Thyroid gland (tissue), 4 donors: Measurements from ENCODE around the gene ZMYND10. TPM values are rescaled to one million over a fixed set of nuclear protein-coding genes. Genes with fewer than 3 reads are reported as not detected.
A peak's percentile ranks its signal among the peaks of the same experiment; 100 is the strongest.

ENCODE experiments used
- DNase-seq, 2 donors: peaks; one replicate each; pipeline ENCODE4 v3.0.0-alpha.2; 2019
- H3K27ac ChIP-seq, 3 donors: fragments of 200-600 bp; sonication (generic); 1 replicate in 2 of 3; 2 replicates in 1 of 3; pipeline ENCODE4 v1.5.1; 2016 to 2019; ENCODE audit warnings: mild to moderate bottlenecking in 1 of 3, moderate library complexity in 1 of 3
- H3K27me3 ChIP-seq: fragments of 200-600 bp; sonication (generic); one replicate; pipeline ENCODE4 v1.5.1; 2019
- H3K36me3 ChIP-seq, 2 donors: fragments of 200-600 bp; sonication (generic); one replicate each; pipeline ENCODE4 v1.5.1; 2016 to 2019
- H3K4me1 ChIP-seq, 2 donors: fragments of 200-600 bp; sonication (generic); one replicate each; pipeline ENCODE4 v1.5.1; 2017 to 2019
- H3K4me3 ChIP-seq, 3 donors: fragments of 200-600 bp; sonication (generic); replicated peaks in 1 of 3; 1 replicate in 2 of 3; 2 replicates in 1 of 3; pipeline ENCODE4 v1.5.1; 2016; ENCODE audit warnings: mild to moderate bottlenecking in 1 of 3
- H3K9me3 ChIP-seq: fragments of 200-600 bp; sonication (generic); one replicate; pipeline ENCODE4 v1.5.1; 2017
- POLR2A ChIP-seq, 2 donors: fragments of 450-650 bp; IDR thresholded peaks; one replicate each; pipeline ENCODE4 v1.6.1; 2017; ENCODE audit warnings: antibody characterized with exemption in 2 of 2, mild to moderate bottlenecking in 2 of 2, moderate library complexity in 1 of 2
- WGBS, 2 donors: methylation state at CpG; one replicate each; pipeline ENCODE4 v1.1.5; 2017; 5-methylcytosine and 5-hydroxymethylcytosine counted together
- intact Hi-C: fragments of 100-400 bp; cut with DNase I; formaldehyde crosslinking; loops from one replicate; pipeline ENCODE4 v1.15.1; 2023
- total RNA-seq, 4 donors: library from RNA; depleted of rRNA; stranded (reverse); fragments of >200 nt; gene quantifications; one replicate each; pipeline ENCODE4 v1.2.3, GENCODE V29; 2016
- TF ChIP-seq, protein P1 (sequence below), 6 experiments: fragments of 200-600 bp in 3 of 6; fragments of 450-650 bp in 3 of 6; sonication (generic) in 3 of 6; IDR thresholded peaks; one replicate each; pipeline ENCODE4 v1.5.1; 2016 to 2019; ENCODE audit warnings: antibody characterized with exemption in 6 of 6, mild to moderate bottlenecking in 2 of 6, inconsistent platforms in 1 of 6, moderate library complexity in 1 of 6

ZMYND10 gene
- total RNA-seq, 4 donors from 2014 or later = 3.6 to 8.1 (median 4.4) TPM

DNA sequence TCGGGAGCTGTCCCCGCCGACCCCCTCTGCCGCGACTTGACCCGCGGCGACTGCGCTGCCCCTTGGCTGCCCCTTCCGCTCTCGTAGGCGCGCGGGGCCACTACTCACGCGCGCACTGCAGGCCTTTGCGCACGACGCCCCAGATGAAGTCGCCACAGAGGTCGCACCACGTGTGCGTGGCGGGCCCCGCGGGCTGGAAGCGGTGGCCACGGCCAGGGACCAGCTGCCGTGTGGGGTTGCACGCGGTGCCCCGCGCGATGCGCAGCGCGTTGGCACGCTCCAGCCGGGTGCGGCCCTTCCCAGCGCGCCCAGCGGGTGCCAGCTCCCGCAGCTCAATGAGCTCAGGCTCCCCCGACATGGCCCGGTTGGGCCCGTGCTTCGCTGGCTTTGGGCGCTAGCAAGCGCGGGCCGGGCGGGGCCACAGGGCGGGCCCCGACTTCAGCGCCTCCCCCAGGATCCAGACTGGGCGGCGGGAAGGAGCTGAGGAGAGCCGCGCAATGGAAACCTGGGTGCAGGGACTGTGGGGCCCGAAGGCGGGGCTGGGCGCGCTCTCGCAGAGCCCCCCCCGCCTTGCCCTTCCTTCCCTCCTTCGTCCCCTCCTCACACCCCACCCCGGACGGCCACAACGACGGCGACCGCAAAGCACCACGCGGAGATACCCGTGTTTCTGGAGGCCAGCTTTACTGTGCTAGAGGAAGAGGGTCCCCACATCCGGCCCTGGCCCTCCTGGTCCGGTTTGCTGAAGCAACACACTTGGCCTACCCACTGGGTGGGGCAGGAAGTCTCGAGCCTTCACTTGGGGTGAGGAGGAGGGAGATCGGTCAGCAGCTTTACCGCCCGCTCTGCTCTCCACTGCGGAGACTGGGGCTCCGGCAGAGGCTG, 4.8 kb downstream of the ZMYND10 start, which contains the start of gene RASSF1:
Gene RASSF1 (minus strand): TSS at position 389 of the 882 bp plus-strand sequence. CDS start 31 bp downstream, at position 358.
- Histone ChIP-seq H3K4me1 (peaks cover 22 to 34% of the 10 kb centered on the region in 2 donors), H3K36me3 (no peaks in the 10 kb centered on the region), H3K9me3 (no peaks in the 10 kb centered on the region), H3K4me3 (peak within 1 kb of the TSS in 1 of 3 donors; percentile 40), H3K27ac (peak within 1 kb of the TSS; percentile 5 to 76 (median 75)), H3K27me3 (no peaks in the 10 kb centered on the region)
- DNase-seq = peak; percentile 33 to 41
- WGBS, 2 donors = 29 to 30% methylated on average over 15 to 41 of the region's 85 CpGs
- intact Hi-C loops = no loop called here
- TF ChIP-seq, protein P1, sequence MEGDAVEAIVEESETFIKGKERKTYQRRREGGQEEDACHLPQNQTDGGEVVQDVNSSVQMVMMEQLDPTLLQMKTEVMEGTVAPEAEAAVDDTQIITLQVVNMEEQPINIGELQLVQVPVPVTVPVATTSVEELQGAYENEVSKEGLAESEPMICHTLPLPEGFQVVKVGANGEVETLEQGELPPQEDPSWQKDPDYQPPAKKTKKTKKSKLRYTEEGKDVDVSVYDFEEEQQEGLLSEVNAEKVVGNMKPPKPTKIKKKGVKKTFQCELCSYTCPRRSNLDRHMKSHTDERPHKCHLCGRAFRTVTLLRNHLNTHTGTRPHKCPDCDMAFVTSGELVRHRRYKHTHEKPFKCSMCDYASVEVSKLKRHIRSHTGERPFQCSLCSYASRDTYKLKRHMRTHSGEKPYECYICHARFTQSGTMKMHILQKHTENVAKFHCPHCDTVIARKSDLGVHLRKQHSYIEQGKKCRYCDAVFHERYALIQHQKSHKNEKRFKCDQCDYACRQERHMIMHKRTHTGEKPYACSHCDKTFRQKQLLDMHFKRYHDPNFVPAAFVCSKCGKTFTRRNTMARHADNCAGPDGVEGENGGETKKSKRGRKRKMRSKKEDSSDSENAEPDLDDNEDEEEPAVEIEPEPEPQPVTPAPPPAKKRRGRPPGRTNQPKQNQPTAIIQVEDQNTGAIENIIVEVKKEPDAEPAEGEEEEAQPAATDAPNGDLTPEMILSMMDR (IDR thresholded peaks at IDR 0.05) = no peak
- peak in 1 of 2 donors; percentile 27 for TF ChIP-seq POLR2A (IDR thresholded peaks at IDR 0.05)

DNA sequence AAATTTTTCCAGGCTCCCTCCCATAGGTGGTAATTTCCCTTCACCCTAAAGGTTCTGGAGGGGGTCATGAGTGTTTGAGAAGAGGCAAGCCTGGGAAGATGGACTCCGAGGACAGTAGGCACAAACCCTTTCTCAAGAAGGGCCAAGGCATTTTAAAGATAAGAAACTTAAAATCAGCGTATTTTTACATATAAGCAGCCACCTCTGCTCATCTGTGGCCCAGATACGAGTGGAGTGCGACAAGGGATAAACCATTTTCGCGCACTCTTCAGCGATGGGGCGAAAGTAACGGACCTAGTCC, 5.4 kb downstream of the ZMYND10 start:
- H3K36me3 ChIP-seq = no peaks in the 10 kb centered on the region
- H3K9me3 ChIP-seq = no peaks in the 10 kb centered on the region
- H3K4me1 ChIP-seq = peaks cover 22 to 34% of the 10 kb centered on the region in 2 donors
- peak overlapping the region in 1 of 3 donors; percentile 40 for H3K4me3 ChIP-seq
- no peak for DNase-seq
- 68 to 78% methylated on average over 9 of the region's 9 CpGs for WGBS, 2 donors
- H3K27me3 ChIP-seq = no peaks in the 10 kb centered on the region
- no peak for TF ChIP-seq POLR2A (IDR thresholded peaks at IDR 0.05)
- TF ChIP-seq, protein P1 (IDR thresholded peaks at IDR 0.05) = no peak
- H3K27ac ChIP-seq = peak overlapping the region; percentile 5 to 76 (median 75)
- intact Hi-C loops = no loop called here

DNA sequence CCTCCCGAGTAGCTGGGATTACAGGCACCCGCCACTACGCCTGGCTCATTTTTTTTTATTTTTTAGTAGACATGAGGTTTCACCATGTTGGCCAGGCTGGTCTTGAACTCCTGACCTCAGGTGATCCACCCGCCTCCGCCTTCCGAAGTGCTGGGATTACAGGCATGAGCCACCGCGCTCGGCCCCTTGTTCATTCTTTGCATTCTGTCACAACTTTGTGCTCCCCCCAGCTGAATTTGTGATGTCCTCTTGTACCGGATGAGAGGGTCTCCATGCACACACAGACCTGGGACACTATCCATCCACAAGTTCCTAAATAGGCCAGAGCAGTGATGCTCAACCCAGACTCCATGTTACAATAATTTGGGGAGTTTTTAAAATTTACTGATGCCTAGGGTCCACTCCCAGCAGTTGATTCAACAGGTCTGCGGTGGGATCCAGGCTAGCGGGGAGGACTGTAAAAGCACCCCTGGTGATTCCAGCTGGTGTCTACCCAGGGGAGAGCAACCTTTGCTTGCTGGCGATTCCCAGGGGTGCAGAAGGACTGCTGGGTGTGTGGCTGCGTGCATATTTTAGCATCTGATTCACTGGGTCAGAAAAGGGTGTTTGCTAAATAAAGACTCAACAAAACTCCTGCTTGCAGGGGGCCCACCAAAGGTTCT, 5.9 kb downstream of the ZMYND10 start:
- peak overlapping the region; percentile 5 to 76 (median 75) for H3K27ac ChIP-seq
- no peak overlapping the region for H3K4me3 ChIP-seq
- H3K9me3 ChIP-seq = no peaks in the 10 kb centered on the region
- TF ChIP-seq, protein P1 (IDR thresholded peaks at IDR 0.05) = no peak
- no peak for TF ChIP-seq POLR2A (IDR thresholded peaks at IDR 0.05)
- H3K36me3 ChIP-seq = no peaks in the 10 kb centered on the region
- 77 to 91% methylated on average over 11 to 14 of the region's 14 CpGs for WGBS, 2 donors
- H3K27me3 ChIP-seq = no peaks in the 10 kb centered on the region
- H3K4me1 ChIP-seq = peaks cover 26 to 38% of the 10 kb centered on the region in 2 donors
- no peak for DNase-seq
- intact Hi-C loops = no loop called here

DNA sequence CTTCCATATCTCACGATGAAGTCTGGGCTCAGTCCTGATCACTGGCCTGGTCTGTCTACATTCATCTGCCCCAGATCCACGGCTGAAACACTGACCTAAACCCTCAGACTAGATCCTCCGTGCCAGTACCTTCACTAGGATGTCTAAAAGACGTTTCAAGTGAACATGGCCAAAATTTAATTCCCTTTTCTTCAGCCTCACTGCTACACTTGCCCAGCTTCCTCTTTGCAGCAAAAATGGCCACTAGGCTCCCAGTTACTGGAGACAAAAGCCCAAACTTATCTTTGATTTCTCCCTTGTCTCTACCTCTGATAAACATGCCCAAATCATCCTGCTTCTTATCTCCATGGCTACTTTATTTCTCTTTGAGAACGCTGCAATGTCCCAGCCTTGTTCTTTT, 6.6 kb downstream of the ZMYND10 start:
- WGBS, 2 donors = 76 to 89% methylated on average over 5 of the region's 5 CpGs
- peak overlapping the region in 2 of 3 donors; percentile 91 to 96 for H3K27ac ChIP-seq
- TF ChIP-seq POLR2A (IDR thresholded peaks at IDR 0.05) = no peak
- TF ChIP-seq, protein P1 (IDR thresholded peaks at IDR 0.05) = no peak

More for the DNA sequence above, 6.6 kb downstream of the ZMYND10 start:
- H3K4me1 ChIP-seq = peaks cover 33 to 45% of the 10 kb centered on the region in 2 donors
- no peak overlapping the region for H3K4me3 ChIP-seq
- no peak for DNase-seq
- intact Hi-C loops = no loop called here
- no peaks in the 10 kb centered on the region for H3K9me3 ChIP-seq
- no peaks in the 10 kb centered on the region for H3K36me3 ChIP-seq
- H3K27me3 ChIP-seq = no peaks in the 10 kb centered on the region
